Measurements from ENCODE around the gene MOB1A. TPM values are rescaled to one million over a fixed set of nuclear protein-coding genes. Genes with fewer than 3 reads are reported as not detected.
"Not testable (repeated sequence)": the region's sequence is repeated elsewhere in the genome, so short reads cannot be mapped to it uniquely, and the experiment has no call there.

The MOB1A gene
- total and polyA plus RNA-seq, 7 donors, result 13.6 to 71.2 (median 28.8) TPM

DNA sequence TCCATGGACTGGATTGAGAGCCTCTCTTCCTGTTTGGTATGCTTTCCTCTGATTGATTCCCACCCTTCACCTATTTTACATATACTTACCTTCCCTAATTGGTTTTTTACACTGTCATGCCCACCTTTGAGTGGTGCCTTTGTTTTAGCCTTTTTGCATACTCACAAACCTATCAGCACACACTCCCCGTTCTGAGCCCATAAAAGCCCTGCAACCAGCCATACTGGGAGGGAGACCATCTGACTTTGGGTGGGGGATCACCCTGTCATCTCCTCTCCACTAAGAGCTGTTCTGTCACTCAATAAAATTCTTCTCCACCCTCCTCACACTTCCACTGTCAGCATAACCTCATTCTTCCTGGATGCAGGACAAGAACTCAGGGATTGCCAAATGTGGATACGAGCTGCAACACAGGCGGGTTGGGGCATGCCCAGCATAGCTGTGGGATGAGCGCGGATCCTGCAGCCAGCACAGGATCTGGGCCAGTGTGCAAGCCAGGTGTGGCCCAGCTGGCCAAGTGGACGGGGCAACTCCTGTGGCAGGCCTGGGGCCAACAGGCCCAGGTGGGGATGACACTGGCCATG is 9.4 kb upstream of the MOB1A start:
- TF ChIP-seq, protein P1, sequence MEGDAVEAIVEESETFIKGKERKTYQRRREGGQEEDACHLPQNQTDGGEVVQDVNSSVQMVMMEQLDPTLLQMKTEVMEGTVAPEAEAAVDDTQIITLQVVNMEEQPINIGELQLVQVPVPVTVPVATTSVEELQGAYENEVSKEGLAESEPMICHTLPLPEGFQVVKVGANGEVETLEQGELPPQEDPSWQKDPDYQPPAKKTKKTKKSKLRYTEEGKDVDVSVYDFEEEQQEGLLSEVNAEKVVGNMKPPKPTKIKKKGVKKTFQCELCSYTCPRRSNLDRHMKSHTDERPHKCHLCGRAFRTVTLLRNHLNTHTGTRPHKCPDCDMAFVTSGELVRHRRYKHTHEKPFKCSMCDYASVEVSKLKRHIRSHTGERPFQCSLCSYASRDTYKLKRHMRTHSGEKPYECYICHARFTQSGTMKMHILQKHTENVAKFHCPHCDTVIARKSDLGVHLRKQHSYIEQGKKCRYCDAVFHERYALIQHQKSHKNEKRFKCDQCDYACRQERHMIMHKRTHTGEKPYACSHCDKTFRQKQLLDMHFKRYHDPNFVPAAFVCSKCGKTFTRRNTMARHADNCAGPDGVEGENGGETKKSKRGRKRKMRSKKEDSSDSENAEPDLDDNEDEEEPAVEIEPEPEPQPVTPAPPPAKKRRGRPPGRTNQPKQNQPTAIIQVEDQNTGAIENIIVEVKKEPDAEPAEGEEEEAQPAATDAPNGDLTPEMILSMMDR (IDR thresholded peaks at IDR 0.05), result no peak
- H3K4me1 ChIP-seq, result peaks cover 15% of the 10 kb centered on the region
- no peaks in the 10 kb centered on the region for H3K36me3 ChIP-seq (ENCODE audit: insufficient read depth in 1 of 2, low read depth in 1 of 2)
- ATAC-seq (peak; percentile 96 to 99 (median 98)), DNase-seq (peak; percentile 54 to 79)
- intact Hi-C loops (cut with DNase I), result no loop called here
- peak overlapping the region; percentile 75 for H3K27ac ChIP-seq
- 23 to 29% (median 26%) methylated on average over 6 of the region's 6 CpGs for WGBS, 3 donors
- no peak overlapping the region for H3K4me3 ChIP-seq
- H3K9me3 ChIP-seq, result no peaks in the 10 kb centered on the region
- no peaks in the 10 kb centered on the region for H3K27me3 ChIP-seq (ENCODE audit: insufficient read depth in 3 of 3, low read length in 2 of 3)

DNA sequence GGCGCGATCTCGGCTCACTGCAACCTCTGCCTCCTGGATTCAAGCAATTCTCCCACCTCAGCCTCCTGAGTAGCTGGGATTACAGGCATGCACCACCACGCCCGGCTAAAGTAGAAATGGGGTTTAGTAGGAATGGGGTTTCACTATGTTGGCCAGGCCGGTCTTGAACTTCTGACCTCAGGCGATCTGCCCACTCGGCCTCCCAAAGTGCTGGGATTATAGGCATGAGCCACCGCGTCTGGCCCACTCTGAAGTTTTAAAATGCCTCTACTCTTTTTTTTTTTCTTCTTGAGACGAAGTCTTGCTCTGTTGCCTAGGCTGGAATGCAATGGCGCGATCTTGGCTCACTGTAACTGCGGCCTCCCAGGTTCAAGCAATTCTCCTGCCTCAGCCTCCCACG is 8.0 kb upstream of the MOB1A start:
- H3K9me3 ChIP-seq; DNase-seq; H3K36me3 ChIP-seq (ENCODE audit: insufficient read depth in 1 of 2, low read depth in 1 of 2); intact Hi-C loops (cut with DNase I); H3K4me3 ChIP-seq; ATAC-seq; H3K27me3 ChIP-seq (ENCODE audit: insufficient read depth in 3 of 3, low read length in 2 of 3); H3K27ac ChIP-seq: not testable (repeated sequence)
- peaks cover 15% of the 10 kb centered on the region for H3K4me1 ChIP-seq
- 95 to 96% (median 95%) methylated on average over 15 of the region's 15 CpGs for WGBS, 3 donors

DNA sequence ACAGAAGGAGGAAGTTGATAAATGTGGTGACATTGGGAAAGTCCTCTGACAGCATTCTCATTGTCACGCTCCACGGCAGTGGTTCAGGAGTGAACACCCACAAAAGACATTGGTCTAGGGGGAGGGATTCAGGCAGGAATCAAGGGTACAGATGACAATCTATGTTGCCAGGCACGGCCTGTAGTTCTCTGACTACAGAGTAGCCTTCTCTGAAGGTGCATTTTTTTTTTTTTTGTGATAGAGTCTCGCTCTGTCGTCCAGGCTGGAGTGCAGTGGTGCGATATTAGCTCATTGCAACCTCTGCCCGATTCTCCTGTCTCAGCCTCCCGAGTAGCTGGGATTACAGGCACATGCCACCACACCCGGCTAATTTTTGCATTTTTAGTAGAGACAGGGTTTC is 7.4 kb upstream of the MOB1A start:
- no peaks in the 10 kb centered on the region for H3K27me3 ChIP-seq (ENCODE audit: insufficient read depth in 3 of 3, low read length in 2 of 3)
- H3K9me3 ChIP-seq, result no peaks in the 10 kb centered on the region
- ATAC-seq (no peak), DNase-seq (no peak)
- TF ChIP-seq, protein P1 (IDR thresholded peaks at IDR 0.05), result no peak
- 81 to 89% (median 83%) methylated on average over 9 of the region's 9 CpGs for WGBS, 3 donors
- peaks cover 14% of the 10 kb centered on the region for H3K4me1 ChIP-seq
- H3K36me3 ChIP-seq (ENCODE audit: insufficient read depth in 1 of 2, low read depth in 1 of 2), result no peaks in the 10 kb centered on the region
- no peak overlapping the region for H3K4me3 ChIP-seq
- H3K27ac ChIP-seq, result no peak overlapping the region
- intact Hi-C loops (cut with DNase I), result no loop called here

DNA sequence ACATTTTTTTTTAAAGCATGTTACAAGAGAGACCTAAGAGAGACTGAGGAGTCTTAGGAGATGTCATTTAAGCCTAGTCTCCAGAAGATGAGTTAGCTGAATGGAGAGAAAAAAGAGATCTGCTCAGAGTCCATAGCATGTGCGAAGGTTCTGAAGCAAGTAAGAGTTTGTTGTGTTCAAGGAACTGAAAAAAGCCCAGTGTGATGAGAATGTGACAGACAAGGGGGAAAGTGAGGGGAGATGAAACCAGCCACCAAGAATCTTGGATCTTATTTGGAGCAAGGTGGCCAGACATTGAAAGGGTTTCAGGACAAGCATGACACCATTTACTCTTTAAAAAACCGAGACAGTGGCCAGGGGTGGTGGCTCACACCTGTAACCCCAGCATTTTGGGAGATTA is 5.2 kb upstream of the MOB1A start:
- Histone ChIP-seq H3K4me1 (peaks cover 2% of the 10 kb centered on the region), H3K9me3 (no peaks in the 10 kb centered on the region), H3K4me3 (no peak overlapping the region), H3K36me3 (ENCODE audit: insufficient read depth in 1 of 2, low read depth in 1 of 2) (no peaks in the 10 kb centered on the region), H3K27me3 (ENCODE audit: insufficient read depth in 3 of 3, low read length in 2 of 3) (no peaks in the 10 kb centered on the region), H3K27ac (no peak overlapping the region)
- ATAC-seq, result no peak
- intact Hi-C loops (cut with DNase I), result no loop called here
- no peak for DNase-seq
- TF ChIP-seq, protein P1 (IDR thresholded peaks at IDR 0.05), result no peak
- 80 to 81% (median 80%) methylated on average over 2 of the region's 2 CpGs for WGBS, 3 donors

- H3K27ac ChIP-seq, result no peak overlapping the region
- ATAC-seq, result no peak
- H3K9me3 ChIP-seq, result no peaks in the 10 kb centered on the region
- no peaks in the 10 kb centered on the region for H3K27me3 ChIP-seq (ENCODE audit: insufficient read depth in 3 of 3, low read length in 2 of 3)
- no peaks in the 10 kb centered on the region for H3K36me3 ChIP-seq (ENCODE audit: insufficient read depth in 1 of 2, low read depth in 1 of 2)
- intact Hi-C loops (cut with DNase I), result no loop called here
- 26 to 51% (median 38%) methylated on average over 7 of the region's 7 CpGs for WGBS, 3 donors
- no peak overlapping the region for H3K4me3 ChIP-seq
- DNase-seq, result no peak
- peaks cover 11% of the 10 kb centered on the region for H3K4me1 ChIP-seq
- TF ChIP-seq, protein P1 (IDR thresholded peaks at IDR 0.05), result no peak
These were observed 3.1 kb upstream of the MOB1A start for GRCh38 chr2:74181739-74182138.
